LNCAP (cell line): ENCODE results near the gene PTPRD.

Source experiments
- CTCF ChIP-seq: fragments of 450-650 bp; IDR thresholded peaks from 2 replicates; pipeline ENCODE4 v1.5.1; 2017; ENCODE audit warnings: mild to moderate bottlenecking

The PTPRD gene

GRCh38 chr9:8508671-8509290, 2104.0 kb downstream of the PTPRD start:
- no peak for TF ChIP-seq CTCF

- no peak for TF ChIP-seq CTCF
Observed at GRCh38 chr9:8494571-8494970, 2118.2 kb downstream of the PTPRD start.

- TF ChIP-seq CTCF, result no peak
Observed at GRCh38 chr9:8492679-8493078, 2120.1 kb downstream of the PTPRD start.

- TF ChIP-seq CTCF, result no peak
Observed at GRCh38 chr9:8492024-8492423, 2120.8 kb downstream of the PTPRD start.

- TF ChIP-seq CTCF, result no peak
Observed at GRCh38 chr9:8491563-8491962, 2121.2 kb downstream of the PTPRD start.

- TF ChIP-seq CTCF, result no peak
Observed at GRCh38 chr9:8489835-8490234, 2123.0 kb downstream of the PTPRD start.

GRCh38 chr9:8486095-8486494, 2126.7 kb downstream of the PTPRD start:
- TF ChIP-seq CTCF, result no peak
